RWPE2 (cell line): Measurements from ENCODE around the gene FGF3.

ENCODE experiments used
- ATAC-seq: fragments of 200-7000 bp; cut with Tn5 transposase; 3 replicates; pipeline ENCODE4 v1.9.1; 2021; ENCODE audit warnings: low read depth
- DNase-seq: peaks from one replicate; pipeline ENCODE4 v3.0.0-alpha.2; 2020; ENCODE audit warnings: low spot score
- H3K27ac ChIP-seq: fragments of 450-650 bp; 2 replicates; pipeline ENCODE4 v1.5.1; 2017; ENCODE audit warnings: mild to moderate bottlenecking; ENCODE audit not compliant: poor library complexity, severe bottlenecking
- H3K27me3 ChIP-seq: fragments of 250-450 bp; sonication (Bioruptor Pico); 2 replicates; pipeline ENCODE4 v1.5.1; 2021; ENCODE audit warnings: mild to moderate bottlenecking, moderate library complexity; ENCODE audit not compliant: insufficient read depth, poor library complexity, severe bottlenecking
- H3K36me3 ChIP-seq: fragments of 250-450 bp; sonication (Bioruptor Pico); 2 replicates; pipeline ENCODE4 v1.5.1; 2020; ENCODE audit warnings: low read depth, mild to moderate bottlenecking, moderate library complexity
- H3K4me1 ChIP-seq: fragments of 250-450 bp; sonication (Bioruptor Pico); 2 replicates; pipeline ENCODE4 v1.5.1; 2021; ENCODE audit warnings: mild to moderate bottlenecking, moderate library complexity; ENCODE audit not compliant: insufficient read depth, poor library complexity, severe bottlenecking
- H3K4me3 ChIP-seq: fragments of 250-450 bp; sonication (Bioruptor Pico); 2 replicates; pipeline ENCODE4 v1.5.1; 2021; ENCODE audit warnings: mild to moderate bottlenecking, moderate library complexity; ENCODE audit not compliant: severe bottlenecking
- H3K9me3 ChIP-seq: fragments of 250-450 bp; sonication (Bioruptor Pico); 2 replicates; pipeline ENCODE4 v1.5.1; 2021; ENCODE audit warnings: mild to moderate bottlenecking, moderate library complexity; ENCODE audit not compliant: severe bottlenecking
- CTCF ChIP-seq: fragments of 450-650 bp; IDR thresholded peaks from one replicate; pipeline ENCODE4 v1.5.1; 2017; ENCODE audit warnings: mild to moderate bottlenecking, moderate library complexity; ENCODE audit not compliant: poor library complexity, severe bottlenecking

The FGF3 gene

GRCh38 chr11:69812256-69812655 is 7.0 kb downstream of the FGF3 start:
- Histone ChIP-seq H3K4me3 (no peak overlapping the region), H3K4me1 (no peaks in the 10 kb centered on the region), H3K27me3 (peaks cover 30% of the 10 kb centered on the region), H3K36me3 (no peaks in the 10 kb centered on the region), H3K9me3 (no peaks in the 10 kb centered on the region), H3K27ac (no peak overlapping the region)
- DNase-seq = no peak
- ATAC-seq = no peak
- TF ChIP-seq CTCF = no peak

- TF ChIP-seq CTCF = no peak
- Histone ChIP-seq H3K4me3 (no peak overlapping the region), H3K9me3 (no peaks in the 10 kb centered on the region), H3K27ac (no peak overlapping the region), H3K4me1 (no peaks in the 10 kb centered on the region), H3K36me3 (no peaks in the 10 kb centered on the region), H3K27me3 (peaks cover 22% of the 10 kb centered on the region)
- DNase-seq (no peak), ATAC-seq (no peak)
These were observed 7.8 kb downstream of the FGF3 start for GRCh38 chr11:69811431-69811830.

- no peak for TF ChIP-seq CTCF
- DNase-seq = no peak
- H3K36me3 ChIP-seq = no peaks in the 10 kb centered on the region
- peaks cover 12% of the 10 kb centered on the region for H3K27me3 ChIP-seq
- ATAC-seq = no peak
- H3K9me3 ChIP-seq = no peaks in the 10 kb centered on the region
- H3K4me3 ChIP-seq = no peak overlapping the region
- H3K4me1 ChIP-seq = no peaks in the 10 kb centered on the region
- no peak overlapping the region for H3K27ac ChIP-seq
These were observed 8.7 kb downstream of the FGF3 start for GRCh38 chr11:69810289-69811118.

- Histone ChIP-seq H3K27me3 (peaks cover 11% of the 10 kb centered on the region), H3K9me3 (no peaks in the 10 kb centered on the region), H3K27ac (no peak overlapping the region), H3K36me3 (no peaks in the 10 kb centered on the region), H3K4me3 (no peak overlapping the region), H3K4me1 (no peaks in the 10 kb centered on the region)
- ATAC-seq (no peak), DNase-seq (no peak)
- TF ChIP-seq CTCF = no peak
These were observed 10.5 kb downstream of the FGF3 start for GRCh38 chr11:69808667-69809086.
